ENCODE measurements around the gene NEK1. TPM values are rescaled to one million over a fixed set of nuclear protein-coding genes. Genes with fewer than 3 reads are reported as not detected.

Gene NEK1, protein sequence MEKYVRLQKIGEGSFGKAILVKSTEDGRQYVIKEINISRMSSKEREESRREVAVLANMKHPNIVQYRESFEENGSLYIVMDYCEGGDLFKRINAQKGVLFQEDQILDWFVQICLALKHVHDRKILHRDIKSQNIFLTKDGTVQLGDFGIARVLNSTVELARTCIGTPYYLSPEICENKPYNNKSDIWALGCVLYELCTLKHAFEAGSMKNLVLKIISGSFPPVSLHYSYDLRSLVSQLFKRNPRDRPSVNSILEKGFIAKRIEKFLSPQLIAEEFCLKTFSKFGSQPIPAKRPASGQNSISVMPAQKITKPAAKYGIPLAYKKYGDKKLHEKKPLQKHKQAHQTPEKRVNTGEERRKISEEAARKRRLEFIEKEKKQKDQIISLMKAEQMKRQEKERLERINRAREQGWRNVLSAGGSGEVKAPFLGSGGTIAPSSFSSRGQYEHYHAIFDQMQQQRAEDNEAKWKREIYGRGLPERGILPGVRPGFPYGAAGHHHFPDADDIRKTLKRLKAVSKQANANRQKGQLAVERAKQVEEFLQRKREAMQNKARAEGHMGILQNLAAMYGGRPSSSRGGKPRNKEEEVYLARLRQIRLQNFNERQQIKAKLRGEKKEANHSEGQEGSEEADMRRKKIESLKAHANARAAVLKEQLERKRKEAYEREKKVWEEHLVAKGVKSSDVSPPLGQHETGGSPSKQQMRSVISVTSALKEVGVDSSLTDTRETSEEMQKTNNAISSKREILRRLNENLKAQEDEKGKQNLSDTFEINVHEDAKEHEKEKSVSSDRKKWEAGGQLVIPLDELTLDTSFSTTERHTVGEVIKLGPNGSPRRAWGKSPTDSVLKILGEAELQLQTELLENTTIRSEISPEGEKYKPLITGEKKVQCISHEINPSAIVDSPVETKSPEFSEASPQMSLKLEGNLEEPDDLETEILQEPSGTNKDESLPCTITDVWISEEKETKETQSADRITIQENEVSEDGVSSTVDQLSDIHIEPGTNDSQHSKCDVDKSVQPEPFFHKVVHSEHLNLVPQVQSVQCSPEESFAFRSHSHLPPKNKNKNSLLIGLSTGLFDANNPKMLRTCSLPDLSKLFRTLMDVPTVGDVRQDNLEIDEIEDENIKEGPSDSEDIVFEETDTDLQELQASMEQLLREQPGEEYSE (N-terminal part only)
- total RNA-seq, result 40.4 TPM

DNA sequence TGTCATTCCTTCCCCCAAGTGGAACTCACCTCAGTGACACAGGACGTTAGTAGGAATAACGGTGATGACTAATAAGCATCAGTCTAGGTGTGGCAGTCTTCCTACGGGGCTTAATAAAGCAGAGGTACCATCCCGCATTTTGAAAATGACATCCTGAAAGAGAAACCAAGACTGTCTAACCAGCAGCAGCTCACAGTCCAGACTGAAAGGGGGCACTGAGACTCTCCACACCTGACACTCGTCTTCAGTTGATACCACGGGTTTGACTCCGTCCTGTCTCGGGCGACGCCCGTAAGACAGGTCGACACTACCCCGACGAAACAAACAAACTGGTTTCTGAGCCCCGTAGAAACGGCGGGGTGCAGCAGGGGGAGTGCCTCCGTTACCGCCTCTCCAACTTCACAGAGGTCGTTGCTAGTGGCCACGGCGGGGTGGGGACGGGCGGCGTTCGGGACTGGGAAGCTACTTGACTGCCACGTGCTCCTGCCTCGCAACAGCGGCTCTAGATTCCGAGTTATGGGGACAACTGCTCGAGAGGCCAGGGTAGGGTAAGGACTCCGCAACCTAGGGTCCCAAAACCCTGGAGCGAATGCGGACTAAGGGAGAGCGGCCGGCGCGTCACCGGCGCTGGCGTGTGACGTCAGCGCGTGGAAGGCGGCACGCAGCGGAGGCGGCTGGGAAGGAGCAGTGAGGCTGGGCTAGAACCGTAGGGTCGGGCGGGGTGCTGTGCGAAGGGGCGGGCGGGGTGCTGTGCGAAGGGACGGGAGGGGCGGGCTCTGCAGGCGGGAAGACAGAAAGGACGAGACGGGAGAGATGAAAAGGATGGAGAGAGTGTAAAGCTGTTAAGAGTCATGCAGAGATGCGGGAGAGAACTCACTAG is at the start of gene NEK1:
NEK1 (minus strand) TSS at position 593 of the 880 bp plus-strand sequence. CDS start 9,953 bp downstream, outside the sequence.

GRCh38 chr4:169619958-169620879 is 7.8 kb upstream of the NEK1 start, which contains the start of gene CLCN3:
Gene CLCN3, plus strand, starts transcription at chr4:169620578. Its CDS starts 15,351 bp downstream, at chr4:169635929.

Other genes with a start within 250 kb of the NEK1 start
- 146 TPM for gene CLCN3, start 8.0 kb upstream of the NEK1 start, total RNA-seq
- 36.0 TPM for gene HPF1, start 145.4 kb upstream of the NEK1 start, total RNA-seq

Data from diencephalon (tissue), 1 donor.